Endodermal cell (in vitro differentiated cells): Measurements from ENCODE around the gene PGBD5. TPM values are rescaled to one million over a fixed set of nuclear protein-coding genes. Genes with fewer than 3 reads are reported as not detected.

Experiments used
- DNase-seq: peaks from one replicate; pipeline ENCODE4 v3.0.0-alpha.2; 2017
- H3K27ac ChIP-seq: 2 replicates; pipeline ENCODE4 v1.5.1; 2013; ENCODE audit warnings: mild to moderate bottlenecking, low read depth, low read length, moderate library complexity
- H3K27me3 ChIP-seq: 2 replicates; pipeline ENCODE4 v1.6.1; 2013; ENCODE audit warnings: mild to moderate bottlenecking, low read length, moderate library complexity; ENCODE audit not compliant: insufficient read depth, control insufficient read depth, poor library complexity, severe bottlenecking
- H3K36me3 ChIP-seq: 2 replicates; pipeline ENCODE4 v1.7.0; 2013; ENCODE audit warnings: mild to moderate bottlenecking, low read length, moderate library complexity; ENCODE audit not compliant: control insufficient read depth, insufficient read depth
- H3K4me1 ChIP-seq: one replicate; pipeline ENCODE4 v1.7.0; 2013; ENCODE audit warnings: low read length; ENCODE audit not compliant: control insufficient read depth, insufficient read depth
- H3K4me3 ChIP-seq: 2 replicates; pipeline ENCODE4 v1.5.1; 2013; ENCODE audit warnings: mild to moderate bottlenecking, low read length, moderate library complexity
- H3K9ac ChIP-seq: 2 replicates; pipeline ENCODE4 v1.6.1; 2013; ENCODE audit warnings: mild to moderate bottlenecking, low read length, moderate library complexity; ENCODE audit not compliant: poor library complexity, severe bottlenecking; ENCODE audit errors: extremely low read depth
- H3K9me3 ChIP-seq: 2 replicates; pipeline ENCODE4 v1.6.1; 2013; ENCODE audit warnings: mild to moderate bottlenecking, low read length, moderate library complexity; ENCODE audit not compliant: control insufficient read depth
- H3K27ac Mint-ChIP-seq: 2 replicates; pipeline ENCODE4 v1.8.0; 2020; ENCODE audit warnings: mixed read lengths
- H3K27me3 Mint-ChIP-seq: 2 replicates; pipeline ENCODE4 v1.8.0; 2021; ENCODE audit warnings: mild to moderate bottlenecking, mixed read lengths; ENCODE audit not compliant: insufficient read depth
- H3K36me3 Mint-ChIP-seq: 2 replicates; pipeline ENCODE4 v1.8.0; 2020; ENCODE audit warnings: low read depth, mixed read lengths
- H3K4me1 Mint-ChIP-seq: 2 replicates; pipeline ENCODE4 v1.8.0; 2020; ENCODE audit warnings: mixed read lengths
- H3K4me3 Mint-ChIP-seq: 2 replicates; pipeline ENCODE4 v1.8.0; 2020; ENCODE audit warnings: mild to moderate bottlenecking, moderate library complexity, mixed read lengths
- H3K9me3 Mint-ChIP-seq: 2 replicates; pipeline ENCODE4 v1.8.0; 2020; ENCODE audit warnings: mild to moderate bottlenecking, mixed read lengths
- CTCF ChIP-seq: fragments of 200-600 bp; sonication (generic); conservative IDR thresholded peaks from 2 replicates; pipeline ENCODE4 v1.5.0; 2021; ENCODE audit warnings: antibody characterized with exemption, mild to moderate bottlenecking
- WGBS, 2 experiments: methylation state at CpG; one replicate each; pipeline versions ENCODE4 v1.1.5 to v1.1.7; 2013; ENCODE audit warnings: missing lambda C conversion rate in 2 of 2, mixed read lengths in 1 of 2; ENCODE audit not compliant: insufficient coverage in 1 of 2, insufficient read length in 1 of 2; 5-methylcytosine and 5-hydroxymethylcytosine counted together
- total RNA-seq, 2 donors: library from RNA; stranded (reverse); fragmentation: NEBNext Ultra II Directional in 1 of 2; extraction: Animal tissue kit (Norgen Biotek cat#: 25700) in 1 of 2; gene quantifications; 2 replicates in 1 of 2; 3 replicates in 1 of 2; pipeline ENCODE4 v1.2.1, GENCODE V29; 2021

PGBD5 gene
- total RNA-seq, 2 donors from 2014 or later: 1.3 to 4.6 TPM

- DNase-seq: no peak
- no peaks in the 10 kb centered on the region for H3K9me3 Mint-ChIP-seq
- H3K27me3 Mint-ChIP-seq: no peaks in the 10 kb centered on the region
- Histone ChIP-seq H3K27me3 (no peaks in the 10 kb centered on the region), H3K9ac (no peak overlapping the region), H3K27ac (no peak overlapping the region), H3K9me3 (no peaks in the 10 kb centered on the region), H3K4me3 (no peak overlapping the region), H3K4me1 (no peaks in the 10 kb centered on the region), H3K36me3 (no peaks in the 10 kb centered on the region)
- no peak for TF ChIP-seq CTCF
- H3K4me3 Mint-ChIP-seq: no peak overlapping the region
- 82 to 85% methylated on average over 5 to 6 of the region's 6 CpGs for WGBS, 2 experiments
- peaks cover 3% of the 10 kb centered on the region for H3K4me1 Mint-ChIP-seq
- no peaks in the 10 kb centered on the region for H3K36me3 Mint-ChIP-seq
- H3K27ac Mint-ChIP-seq: no peak overlapping the region
Observed at GRCh38 chr1:230351983-230352382, 74.1 kb downstream of the PGBD5 start.

GRCh38 chr1:230351514-230351913 is 74.6 kb downstream of the PGBD5 start:
- TF ChIP-seq CTCF: no peak
- Histone ChIP-seq H3K9me3 (no peaks in the 10 kb centered on the region), H3K36me3 (no peaks in the 10 kb centered on the region), H3K4me1 (no peaks in the 10 kb centered on the region), H3K9ac (no peak overlapping the region), H3K27me3 (no peaks in the 10 kb centered on the region), H3K27ac (no peak overlapping the region), H3K4me3 (no peak overlapping the region)
- Mint-ChIP-seq H3K27me3 (no peaks in the 10 kb centered on the region), H3K9me3 (no peaks in the 10 kb centered on the region), H3K27ac (no peak overlapping the region), H3K4me3 (no peak overlapping the region), H3K4me1 (peaks cover 3% of the 10 kb centered on the region), H3K36me3 (no peaks in the 10 kb centered on the region)
- 84 to 92% methylated on average over 2 of the region's 2 CpGs for WGBS, 2 experiments
- DNase-seq: no peak

- no peaks in the 10 kb centered on the region for H3K27me3 Mint-ChIP-seq
- H3K9me3 Mint-ChIP-seq: no peaks in the 10 kb centered on the region
- H3K36me3 Mint-ChIP-seq: no peaks in the 10 kb centered on the region
- Histone ChIP-seq H3K4me3 (no peak overlapping the region), H3K27me3 (no peaks in the 10 kb centered on the region), H3K27ac (no peak overlapping the region), H3K9me3 (no peaks in the 10 kb centered on the region), H3K4me1 (no peaks in the 10 kb centered on the region), H3K36me3 (no peaks in the 10 kb centered on the region), H3K9ac (no peak overlapping the region)
- no peak overlapping the region for H3K27ac Mint-ChIP-seq
- DNase-seq: no peak
- H3K4me3 Mint-ChIP-seq: no peak overlapping the region
- 92 to 96% methylated on average over 7 to 13 of the region's 13 CpGs for WGBS, 2 experiments
- TF ChIP-seq CTCF: no peak
- H3K4me1 Mint-ChIP-seq: peaks cover 3% of the 10 kb centered on the region
Observed at GRCh38 chr1:230350208-230350921, 75.8 kb downstream of the PGBD5 start.
